Hepatocyte (in vitro differentiated cells): ENCODE results near the gene FBRSL1. TPM values are rescaled to one million over a fixed set of nuclear protein-coding genes. Genes with fewer than 3 reads are reported as not detected.

Experiments
- DNase-seq: peaks from one replicate; pipeline ENCODE4 v3.0.0-alpha.2; 2016; ENCODE audit warnings: low spot score
- H2AFZ ChIP-seq: fragments of 200-600 bp; sonication (generic); 2 replicates; pipeline ENCODE4 v1.6.0; 2016; ENCODE audit warnings: antibody characterized with exemption, mild to moderate bottlenecking
- H3K27ac ChIP-seq: fragments of 200-600 bp; sonication (generic); 2 replicates; pipeline ENCODE4 v1.5.1; 2016; ENCODE audit warnings: mild to moderate bottlenecking
- H3K27me3 ChIP-seq: fragments of 200-600 bp; sonication (generic); 2 replicates; pipeline ENCODE4 v1.6.1; 2016
- H3K36me3 ChIP-seq: fragments of 200-600 bp; sonication (generic); replicated peaks from 2 replicates; pipeline ENCODE4 v1.5.1; 2016; ENCODE audit warnings: low read depth; ENCODE audit not compliant: insufficient read depth
- H3K4me1 ChIP-seq: fragments of 200-600 bp; sonication (generic); 2 replicates; pipeline ENCODE4 v1.5.1; 2016; ENCODE audit warnings: mild to moderate bottlenecking, moderate library complexity; ENCODE audit not compliant: insufficient read depth
- H3K4me2 ChIP-seq: fragments of 200-600 bp; sonication (generic); 2 replicates; pipeline ENCODE4 v1.6.0; 2016
- H3K4me3 ChIP-seq: fragments of 200-600 bp; sonication (generic); 2 replicates; pipeline ENCODE4 v1.5.1; 2016; ENCODE audit warnings: mild to moderate bottlenecking
- H3K79me2 ChIP-seq: fragments of 200-600 bp; sonication (generic); 2 replicates; pipeline ENCODE4 v1.6.0; 2017; ENCODE audit warnings: mild to moderate bottlenecking
- H3K9me2 ChIP-seq: fragments of 200-600 bp; sonication (generic); replicated peaks from 2 replicates; pipeline ENCODE4 v1.6.0; 2017; ENCODE audit warnings: mild to moderate bottlenecking; ENCODE audit not compliant: insufficient read depth
- H3K9me3 ChIP-seq: fragments of 200-600 bp; sonication (generic); 2 replicates; pipeline ENCODE4 v1.5.1; 2016; ENCODE audit warnings: low read depth, mild to moderate bottlenecking
- H4K20me1 ChIP-seq: fragments of 200-600 bp; sonication (generic); 2 replicates; pipeline ENCODE4 v1.6.0; 2016; ENCODE audit warnings: mild to moderate bottlenecking; ENCODE audit not compliant: insufficient read depth, poor library complexity, severe bottlenecking
- EZH2 ChIP-seq: fragments of 200-600 bp; sonication (generic); IDR thresholded peaks from 2 replicates; pipeline ENCODE4 v1.6.1; 2016; ENCODE audit warnings: antibody characterized with exemption, mild to moderate bottlenecking, borderline replicate concordance
- EZH2phosphoT487 ChIP-seq: fragments of 200-600 bp; sonication (generic); IDR thresholded peaks from one replicate; pipeline ENCODE4 v1.6.1; 2018; ENCODE audit warnings: antibody characterized with exemption, mild to moderate bottlenecking, low read depth, moderate library complexity; ENCODE audit not compliant: unreplicated experiment, severe bottlenecking
- WGBS: methylation state at CpG from one replicate; pipeline ENCODE4 v1.1.6; 2016; ENCODE audit warnings: low lambda C conversion rate; ENCODE audit errors: missing lambda C conversion rate; 5-methylcytosine and 5-hydroxymethylcytosine counted together
- polyA plus RNA-seq: library from polyadenylated mRNA; unstranded; fragments of >200 nt; fragmentation: Nextera tagmentation; extraction: Ambion mirVana; gene quantifications from 2 replicates; pipeline ENCODE4 v1.2.1, GENCODE V29; 2016
- total RNA-seq: library from RNA; depleted of rRNA; stranded (reverse); fragments of >200 nt; gene quantifications from 2 replicates; pipeline ENCODE4 v1.2.3, GENCODE V29; 2014
- TF ChIP-seq, protein P1 (sequence below): fragments of 200-600 bp; sonication (generic); IDR thresholded peaks from 2 replicates; pipeline ENCODE4 v1.5.1; 2016; ENCODE audit warnings: antibody characterized with exemption, mild to moderate bottlenecking; ENCODE audit not compliant: poor library complexity

FBRSL1 gene
- total and polyA plus RNA-seq, 2 experiments from 2014 or later, result 18.5 to 61.1 TPM

DNA sequence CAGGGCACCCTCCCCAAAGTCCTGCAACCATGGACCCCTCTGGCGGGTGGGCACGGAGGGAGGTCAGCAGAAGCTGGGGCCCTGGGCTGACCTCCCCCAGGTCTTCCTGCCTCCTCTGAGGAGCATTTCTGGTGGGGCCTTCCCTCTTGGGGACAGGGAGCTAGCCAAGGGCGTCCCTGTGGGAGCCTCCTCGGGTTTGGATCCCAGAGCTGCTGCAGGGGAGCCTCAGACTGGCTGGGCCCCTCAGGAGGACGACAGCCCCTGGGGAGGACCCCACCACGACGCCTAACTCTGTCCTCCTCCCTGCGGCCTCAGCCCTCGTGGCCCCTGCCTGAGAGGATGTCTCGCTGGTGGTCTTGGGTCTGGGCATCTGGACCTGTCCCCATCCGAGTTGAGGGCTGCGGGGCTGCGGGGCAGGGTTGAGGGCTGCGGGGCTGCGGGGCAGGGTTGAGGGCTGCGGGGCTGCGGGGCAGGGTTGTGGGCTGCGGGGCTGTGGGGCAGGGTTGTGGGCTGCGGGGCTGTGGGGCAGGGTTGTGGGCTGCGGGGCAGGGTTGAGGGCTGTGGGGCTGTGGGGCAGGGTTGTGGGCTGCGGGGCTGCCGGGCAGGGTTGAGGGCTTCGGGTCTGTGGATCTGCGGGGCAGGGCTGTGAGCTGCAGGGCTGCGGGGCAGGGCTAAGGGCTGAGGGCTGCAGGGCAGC lies 37.4 kb downstream of the FBRSL1 start:
- Histone ChIP-seq H3K4me1 (peaks cover 8% of the 10 kb centered on the region), H3K9me3 (no peaks in the 10 kb centered on the region), H3K36me3 (no peaks in the 10 kb centered on the region), H3K79me2 (peaks cover 2% of the 10 kb centered on the region), H2AFZ (no peak overlapping the region), H4K20me1 (peaks cover 27% of the 10 kb centered on the region), H3K27ac (no peak overlapping the region), H3K4me3 (no peak overlapping the region), H3K9me2 (no peaks in the 10 kb centered on the region), H3K4me2 (no peak overlapping the region), H3K27me3 (no peaks in the 10 kb centered on the region)
- DNase-seq, result no peak
- TF ChIP-seq EZH2phosphoT487 (no peak), EZH2 (no peak)
- TF ChIP-seq, protein P1, sequence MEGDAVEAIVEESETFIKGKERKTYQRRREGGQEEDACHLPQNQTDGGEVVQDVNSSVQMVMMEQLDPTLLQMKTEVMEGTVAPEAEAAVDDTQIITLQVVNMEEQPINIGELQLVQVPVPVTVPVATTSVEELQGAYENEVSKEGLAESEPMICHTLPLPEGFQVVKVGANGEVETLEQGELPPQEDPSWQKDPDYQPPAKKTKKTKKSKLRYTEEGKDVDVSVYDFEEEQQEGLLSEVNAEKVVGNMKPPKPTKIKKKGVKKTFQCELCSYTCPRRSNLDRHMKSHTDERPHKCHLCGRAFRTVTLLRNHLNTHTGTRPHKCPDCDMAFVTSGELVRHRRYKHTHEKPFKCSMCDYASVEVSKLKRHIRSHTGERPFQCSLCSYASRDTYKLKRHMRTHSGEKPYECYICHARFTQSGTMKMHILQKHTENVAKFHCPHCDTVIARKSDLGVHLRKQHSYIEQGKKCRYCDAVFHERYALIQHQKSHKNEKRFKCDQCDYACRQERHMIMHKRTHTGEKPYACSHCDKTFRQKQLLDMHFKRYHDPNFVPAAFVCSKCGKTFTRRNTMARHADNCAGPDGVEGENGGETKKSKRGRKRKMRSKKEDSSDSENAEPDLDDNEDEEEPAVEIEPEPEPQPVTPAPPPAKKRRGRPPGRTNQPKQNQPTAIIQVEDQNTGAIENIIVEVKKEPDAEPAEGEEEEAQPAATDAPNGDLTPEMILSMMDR, result no peak
- 91% methylated on average over 12 of the region's 25 CpGs for WGBS

DNA sequence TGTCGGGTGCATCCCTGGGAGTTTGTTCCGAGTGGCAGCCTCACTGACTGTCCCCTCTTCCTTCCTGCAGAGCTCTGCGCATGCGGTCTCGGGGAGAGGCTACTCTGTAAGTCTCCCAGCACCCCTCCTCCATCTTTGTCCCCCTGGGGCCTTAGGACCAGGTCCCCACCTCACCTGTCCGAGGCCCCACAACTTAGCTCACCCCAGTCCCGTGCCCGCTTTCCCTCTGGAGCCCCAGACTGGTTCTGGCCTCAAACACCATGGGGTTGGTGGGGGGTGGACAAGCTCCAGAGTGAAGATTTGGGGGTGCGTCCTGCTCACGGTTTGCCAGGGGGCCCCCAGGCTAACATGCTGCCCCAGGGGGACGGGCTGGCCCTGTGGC lies 37.9 kb downstream of the FBRSL1 start:
- Histone ChIP-seq H3K79me2 (peaks cover 2% of the 10 kb centered on the region), H3K27ac (no peak overlapping the region), H3K9me3 (no peaks in the 10 kb centered on the region), H3K4me3 (no peak overlapping the region), H3K4me1 (peaks cover 8% of the 10 kb centered on the region), H3K36me3 (no peaks in the 10 kb centered on the region), H4K20me1 (peaks cover 22% of the 10 kb centered on the region), H3K4me2 (no peak overlapping the region), H2AFZ (no peak overlapping the region), H3K27me3 (no peaks in the 10 kb centered on the region), H3K9me2 (no peaks in the 10 kb centered on the region)
- no peak for DNase-seq
- 96% methylated on average over 6 of the region's 11 CpGs for WGBS
- TF ChIP-seq, protein P1, result no peak
- TF ChIP-seq EZH2phosphoT487 (no peak), EZH2 (no peak)

DNA sequence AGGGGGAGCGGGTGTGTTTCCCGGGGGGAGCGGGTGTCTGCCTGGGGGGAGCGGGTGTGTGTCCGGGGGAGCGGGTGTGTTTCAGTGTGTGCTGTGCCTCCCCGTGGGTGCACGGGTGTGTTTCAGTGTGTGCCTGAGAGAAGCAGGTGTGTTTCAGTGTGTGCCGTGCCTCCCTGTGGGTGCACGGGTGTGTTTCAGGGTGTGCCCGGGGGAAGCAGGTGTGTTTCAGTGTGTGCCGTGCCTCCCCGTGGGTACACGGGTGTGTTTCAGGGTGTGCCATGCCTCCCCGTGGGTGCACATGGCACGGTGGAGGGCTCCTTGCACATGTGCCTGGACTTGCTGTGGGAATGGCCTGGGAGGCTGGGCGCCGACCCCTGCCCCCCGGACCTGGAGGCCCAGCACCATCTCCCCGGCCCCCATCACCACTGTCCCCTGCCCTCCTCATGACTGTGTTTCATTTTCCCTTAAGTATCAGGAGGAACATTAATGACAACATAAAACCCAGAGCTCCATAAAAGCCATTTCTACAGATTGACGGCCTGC lies 38.7 kb downstream of the FBRSL1 start:
- Histone ChIP-seq H3K4me3 (no peak overlapping the region), H3K4me2 (no peak overlapping the region), H2AFZ (no peak overlapping the region), H3K9me2 (no peaks in the 10 kb centered on the region), H4K20me1 (peaks cover 14% of the 10 kb centered on the region), H3K36me3 (no peaks in the 10 kb centered on the region), H3K9me3 (no peaks in the 10 kb centered on the region), H3K27me3 (no peaks in the 10 kb centered on the region), H3K79me2 (peaks cover 2% of the 10 kb centered on the region), H3K27ac (no peak overlapping the region), H3K4me1 (peaks cover 6% of the 10 kb centered on the region)
- no peak for DNase-seq
- TF ChIP-seq EZH2, result no peak
- TF ChIP-seq, protein P1, result no peak
- TF ChIP-seq EZH2phosphoT487, result no peak
- WGBS, result 95% methylated on average over 8 of the region's 21 CpGs
